HCT116 (cell line): ENCODE data around the gene TMEM35B. TPM values are rescaled to one million over a fixed set of nuclear protein-coding genes. Genes with fewer than 3 reads are reported as not detected.

ENCODE experiments used
- ATAC-seq: fragments of 200-7000 bp; cut with Tn5 transposase; 2 replicates; pipeline ENCODE4 v1.9.1; 2020; ENCODE audit warnings: mild to moderate bottlenecking, moderate library complexity
- BruUV-seq: library from RNA; stranded (reverse); fragments of 400-500 nt; replicated peaks from 2 replicates; lab custom pipeline; 2021; lab: Mats Ljungman, UMichigan
- CTCF ChIA-PET: fragments of 300-600 bp; sonication (Branson Sonifier 250); formaldehyde crosslinking; loops from one replicate; lab custom pipeline; 2021; ENCODE audit warnings: antibody characterized with exemption; lab: Charles Lee
- POLR2A ChIA-PET: fragments of 300-600, 350-600 bp; sonication (Branson Sonifier 250); formaldehyde crosslinking; loops from one replicate; lab custom pipeline; 2021; ENCODE audit warnings: antibody characterized with exemption; lab: Charles Lee
- RAD21 ChIA-PET, 2 experiments: fragments of 300-600 bp; sonication (Branson Sonifier 250); formaldehyde crosslinking; loops; one replicate each; lab custom pipeline; 2023; ENCODE audit warnings: low total read pairs in 2 of 2; ENCODE audit not compliant: uncharacterized antibody in 2 of 2, unreplicated experiment in 2 of 2, low non-redundant PET in 1 of 2; lab: Charles Lee
- DNase-seq: peaks from one replicate; pipeline ENCODE4 v3.0.0-alpha.2; 2010; ENCODE audit warnings: low read depth, low spot score
- H2AFZ ChIP-seq: fragments of 200-600 bp; shearing (Covaris generic), sonication (generic); 2 replicates; pipeline ENCODE4 v1.6.1; 2017; ENCODE audit warnings: low read depth, mixed run types, mixed read lengths, antibody characterized with exemption, low read length; ENCODE audit not compliant: poor library complexity, severe bottlenecking
- H3K27ac ChIP-seq: 2 replicates; pipeline ENCODE4 v1.5.1; 2012; ENCODE audit warnings: low read depth, low read length
- H3K27me3 ChIP-seq: fragments of 200-600 bp; sonication (generic); 2 replicates; pipeline ENCODE4 v1.6.1; 2016; ENCODE audit warnings: mixed run types, low read length, mixed read lengths; ENCODE audit not compliant: insufficient read depth
- H3K36me3 ChIP-seq, 2 experiments: fragments of 200-500 bp in 1 of 2; fragments of 200-600 bp in 1 of 2; sonication (Bioruptor generic) in 1 of 2; sonication (generic) in 1 of 2; 2 replicates each; pipeline versions ENCODE4 v1.5.1 to v1.6.1; 2014 to 2016; ENCODE audit warnings: low read length in 2 of 2, inconsistent platforms in 1 of 2, mixed read lengths in 1 of 2, mixed run types in 1 of 2; ENCODE audit not compliant: insufficient read depth in 2 of 2, control insufficient read depth in 1 of 2
- H3K4me1 ChIP-seq, 2 experiments: fragments of 200-600 bp in 1 of 2; sonication (generic) in 1 of 2; 2 replicates each; pipeline versions ENCODE4 v1.5.1 to v1.6.1; 2012 to 2017; ENCODE audit warnings: low read length in 2 of 2, inconsistent platforms in 1 of 2, mild to moderate bottlenecking in 1 of 2, mixed read lengths in 1 of 2, mixed run types in 1 of 2, moderate library complexity in 1 of 2; ENCODE audit not compliant: insufficient read depth in 2 of 2, control insufficient read depth in 1 of 2
- H3K4me2 ChIP-seq: fragments of 200-600 bp; sonication (generic); 2 replicates; pipeline ENCODE4 v1.6.1; 2017; ENCODE audit warnings: mixed run types, low read length, mixed read lengths
- H3K4me3 ChIP-seq, 2 experiments: fragments of 200-600 bp in 1 of 2; sonication (generic) in 1 of 2; replicated peaks in 1 of 2; 2 replicates each; pipeline ENCODE4 v1.5.1; 2011 to 2016; ENCODE audit warnings: low read length in 2 of 2, control low read depth in 1 of 2, low read depth in 1 of 2, mild to moderate bottlenecking in 1 of 2, mixed read lengths in 1 of 2, mixed run types in 1 of 2
- H3K79me2 ChIP-seq: fragments of 200-600 bp; sonication (generic); 2 replicates; pipeline ENCODE4 v1.6.1; 2017; ENCODE audit warnings: mild to moderate bottlenecking, mixed run types, low read length, moderate library complexity, mixed read lengths; ENCODE audit not compliant: insufficient read depth
- H3K9ac ChIP-seq: fragments of 200-600 bp; sonication (generic); 2 replicates; pipeline ENCODE4 v1.6.1; 2016; ENCODE audit warnings: low read length, mixed read lengths
- H3K9me2 ChIP-seq: fragments of 200-600 bp; sonication (generic), shearing (Covaris generic); 2 replicates; pipeline ENCODE4 v1.6.1; 2017; ENCODE audit warnings: mixed run types, mild to moderate bottlenecking, moderate library complexity; ENCODE audit not compliant: insufficient read depth
- H3K9me3 ChIP-seq, 2 experiments: fragments of 200-500 bp in 1 of 2; fragments of 200-600 bp in 1 of 2; sonication (Bioruptor generic) in 1 of 2; sonication (generic) in 1 of 2; 2 replicates each; pipeline ENCODE4 v1.6.1; 2014 to 2017; ENCODE audit warnings: low read length in 2 of 2, mixed read lengths in 2 of 2, inconsistent platforms in 1 of 2, low read depth in 1 of 2, mild to moderate bottlenecking in 1 of 2, mixed run types in 1 of 2, moderate library complexity in 1 of 2; ENCODE audit not compliant: control insufficient read depth in 1 of 2, insufficient read depth in 1 of 2
- H4K20me1 ChIP-seq: fragments of 200-600 bp; sonication (generic), shearing (Covaris generic); 2 replicates; pipeline ENCODE4 v1.6.1; 2017; ENCODE audit warnings: mixed run types, mild to moderate bottlenecking, moderate library complexity; ENCODE audit not compliant: insufficient read depth
- ATF3 ChIP-seq: IDR thresholded peaks from 2 replicates; pipeline ENCODE4 v1.6.1; 2012
- CBX3 ChIP-seq: IDR thresholded peaks from 2 replicates; pipeline ENCODE4 v1.6.1; 2012; ENCODE audit warnings: low read depth
- CEBPB ChIP-seq: IDR thresholded peaks from 2 replicates; pipeline ENCODE4 v1.6.1; 2012; ENCODE audit warnings: low read depth
- CTCF ChIP-seq, 3 experiments: fragments of 200-600 bp in 1 of 3; sonication (generic) in 1 of 3; IDR thresholded peaks in 2 of 3; conservative IDR thresholded peaks in 1 of 3; 2 replicates each; pipeline ENCODE4 v1.5.1; 2012 to 2017; ENCODE audit warnings: low read depth in 2 of 3, low read length in 2 of 3, antibody characterized with exemption in 1 of 3, borderline replicate concordance in 1 of 3, control low read depth in 1 of 3, mild to moderate bottlenecking in 1 of 3, mixed read lengths in 1 of 3, mixed run types in 1 of 3, moderate library complexity in 1 of 3; ENCODE audit not compliant: insufficient read depth in 1 of 3
- EGR1 ChIP-seq: IDR thresholded peaks from 2 replicates; pipeline ENCODE4 v1.6.1; 2012; ENCODE audit warnings: low read depth
- ELF1 ChIP-seq: IDR thresholded peaks from 2 replicates; pipeline ENCODE4 v1.6.1; 2012; ENCODE audit warnings: low read depth, borderline replicate concordance
- EZH2 ChIP-seq: fragments of 200-600 bp; sonication (generic); IDR thresholded peaks from 2 replicates; pipeline ENCODE4 v1.6.1; 2017; ENCODE audit warnings: antibody characterized with exemption, mixed run types
- EZH2phosphoT487 ChIP-seq: fragments of 200-600 bp; IDR thresholded peaks from 2 replicates; pipeline ENCODE4 v1.6.1; 2018; ENCODE audit warnings: antibody characterized with exemption, borderline replicate concordance
- FOSL1 ChIP-seq: IDR thresholded peaks from 2 replicates; pipeline ENCODE4 v1.6.1; 2012; ENCODE audit warnings: low read depth
- JUND ChIP-seq: IDR thresholded peaks from 2 replicates; pipeline ENCODE4 v1.6.1; 2012
- MAX ChIP-seq: IDR thresholded peaks from 2 replicates; pipeline ENCODE4 v1.6.1; 2012
- POLR2AphosphoS5 ChIP-seq: IDR thresholded peaks from 2 replicates; pipeline ENCODE4 v1.6.1; 2011; ENCODE audit warnings: mild to moderate bottlenecking, low read depth, low read length, moderate library complexity
- RAD21 ChIP-seq: IDR thresholded peaks from 2 replicates; pipeline ENCODE4 v1.6.1; 2012; ENCODE audit warnings: low read depth, mild to moderate bottlenecking
- SP1 ChIP-seq: IDR thresholded peaks from 2 replicates; pipeline ENCODE4 v1.6.1; 2012; ENCODE audit warnings: low read depth
- SRF ChIP-seq: IDR thresholded peaks from 2 replicates; pipeline ENCODE4 v1.6.1; 2012; ENCODE audit warnings: low read depth
- TCF7L2 ChIP-seq: IDR thresholded peaks from 2 replicates; pipeline ENCODE4 v1.7.0; 2011; ENCODE audit warnings: borderline replicate concordance, inconsistent platforms; ENCODE audit not compliant: insufficient read depth, insufficient read length; ENCODE audit errors: extremely low read depth
- ZFX ChIP-seq: fragments of 450-650 bp; IDR thresholded peaks from 2 replicates; pipeline ENCODE4 v1.6.1; 2017
- ZNF274 ChIP-seq: fragments of 200-500 bp; sonication (Bioruptor generic); IDR thresholded peaks from 2 replicates; pipeline ENCODE4 v1.6.1; 2014; ENCODE audit warnings: mild to moderate bottlenecking, low read depth, low read length, inconsistent platforms
- intact Hi-C: fragments of 100-400 bp; cut with micrococcal nuclease; formaldehyde crosslinking; loops from 2 replicates; pipeline ENCODE4 v1.10.0; 2022
- total RNA-seq: library from RNA; stranded (reverse); gene quantifications from one replicate; pipeline ENCODE4 v1.2.1, GENCODE V29; 2021; ENCODE audit not compliant: unreplicated experiment

Gene TMEM35B
- total RNA-seq, 1 experiment from 2014 or later, result 14.6 TPM

- Histone ChIP-seq H3K9ac (peak overlapping the region; percentile 88), H3K79me2 (no peaks in the 10 kb centered on the region; the same call in 1 of the 2 replicates), H3K36me3 (no peaks in the 10 kb centered on the region), H3K9me3 (no peaks in the 10 kb centered on the region), H2AFZ (no peak overlapping the region), H3K27me3 (no peaks in the 10 kb centered on the region), H3K4me2 (peak overlapping the region; percentile 87), H3K4me1 (peaks cover 11 to 13% of the 10 kb centered on the region in 2 experiments; a peak in 3 of 4 replicates), H3K4me3 (peak overlapping the region; percentile 79 to 93), H3K9me2 (no peaks in the 10 kb centered on the region), H3K27ac (peak overlapping the region; percentile 83; the same call in 1 of the 2 replicates), H4K20me1 (no peaks in the 10 kb centered on the region)
- ChIA-PET CTCF (interaction anchor here (0.7 to 1.1 kb wide), 2 partner anchors 129 to 899 kb away, joined by 4 to 5 read pairs; partner anchors contain the start of gene AGO1), RAD21 (no interaction called here), POLR2A (interaction anchor here (0.7 to 1.7 kb wide), 2 partner anchors 13 to 23 kb away, joined by 3 read pairs; no protein-coding TSS in a partner anchor)
- TF ChIP-seq CEBPB (no peak), JUND (no peak), SP1 (no peak), EZH2phosphoT487 (no peak), TCF7L2 (no peak), ELF1 (no peak), RAD21 (no peak), SRF (no peak), ATF3 (no peak), EZH2 (no peak), ZFX (no peak), CBX3 (no peak), ZNF274 (no peak), EGR1 (no peak), POLR2AphosphoS5 (no peak), FOSL1 (no peak), CTCF (IDR thresholded peaks at IDR 0.05 in 2 of 3, conservative IDR thresholded peaks at IDR 0.05 in 1 of 3; ENCODE audit: borderline replicate concordance in 1 of 3, insufficient read depth in 1 of 3, low read depth in 2 of 3, low read length in 2 of 3) (no peak), MAX (no peak)
- no TSS peak for BruUV-seq
- intact Hi-C loops, result no loop called here
- ATAC-seq, result no peak
- DNase-seq, result no peak
Measured at GRCh38 chr1:34983700-34984355, 1.3 kb downstream of the TMEM35B start.
